ENCODE data around the gene ARPC5.

DNA sequence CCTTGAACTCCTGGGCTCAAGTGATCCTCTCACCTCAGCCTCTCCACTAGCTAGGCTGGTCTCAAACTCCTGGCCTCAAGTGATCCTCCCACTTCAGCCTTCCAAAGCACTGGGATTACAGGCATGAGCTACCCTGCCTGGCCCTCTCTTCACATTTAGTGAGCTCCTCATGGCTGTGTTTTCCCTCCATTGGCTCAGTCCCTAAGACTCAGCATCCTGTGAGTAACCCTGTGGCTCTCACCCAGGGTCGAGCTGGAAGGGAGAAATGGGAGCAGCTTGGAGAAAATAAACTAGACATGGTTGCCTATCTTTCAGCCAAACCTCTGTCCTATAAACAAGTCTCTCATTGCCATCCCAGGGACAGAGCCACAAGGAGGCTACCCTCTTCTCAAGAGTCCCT lies 62.9 kb downstream of the ARPC5 start:
- TF ChIP-seq, protein P1, sequence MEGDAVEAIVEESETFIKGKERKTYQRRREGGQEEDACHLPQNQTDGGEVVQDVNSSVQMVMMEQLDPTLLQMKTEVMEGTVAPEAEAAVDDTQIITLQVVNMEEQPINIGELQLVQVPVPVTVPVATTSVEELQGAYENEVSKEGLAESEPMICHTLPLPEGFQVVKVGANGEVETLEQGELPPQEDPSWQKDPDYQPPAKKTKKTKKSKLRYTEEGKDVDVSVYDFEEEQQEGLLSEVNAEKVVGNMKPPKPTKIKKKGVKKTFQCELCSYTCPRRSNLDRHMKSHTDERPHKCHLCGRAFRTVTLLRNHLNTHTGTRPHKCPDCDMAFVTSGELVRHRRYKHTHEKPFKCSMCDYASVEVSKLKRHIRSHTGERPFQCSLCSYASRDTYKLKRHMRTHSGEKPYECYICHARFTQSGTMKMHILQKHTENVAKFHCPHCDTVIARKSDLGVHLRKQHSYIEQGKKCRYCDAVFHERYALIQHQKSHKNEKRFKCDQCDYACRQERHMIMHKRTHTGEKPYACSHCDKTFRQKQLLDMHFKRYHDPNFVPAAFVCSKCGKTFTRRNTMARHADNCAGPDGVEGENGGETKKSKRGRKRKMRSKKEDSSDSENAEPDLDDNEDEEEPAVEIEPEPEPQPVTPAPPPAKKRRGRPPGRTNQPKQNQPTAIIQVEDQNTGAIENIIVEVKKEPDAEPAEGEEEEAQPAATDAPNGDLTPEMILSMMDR (IDR thresholded peaks at IDR 0.05): no peak
- TF ChIP-seq POLR2A (IDR thresholded peaks at IDR 0.05) (no peak), POLR2AphosphoS5 (IDR thresholded peaks at IDR 0.05) (no peak)
